ENCODE results near the gene ACAD9. TPM values are rescaled to one million over a fixed set of nuclear protein-coding genes. Genes with fewer than 3 reads are reported as not detected.
"Not testable (repeated sequence)": the region's sequence is repeated elsewhere in the genome, so short reads cannot be mapped to it uniquely, and the experiment has no call there.

ACAD9 gene
- 10 to 100 TPM; 45.1 to 91.5 (median 54.3) TPM for total RNA-seq
- 37.1 TPM for total RNA-seq (2013)
- 52.6 to 123 (median 70.6) reads per million in 29 experiments for total RNA-seq

GRCh38 chr3:128879125-128879969 is at the start of gene ACAD9:
ACAD9 (plus strand) TSS chr3:128879620; CDS start chr3:128879692, 72 bp downstream.
- under 1% methylated on average over 60 of the region's 65 CpGs for WGBS (ENCODE audit: insufficient coverage)
- Histone ChIP-seq H3K27me3 (replicated peaks in 1 of 2; ENCODE audit: control insufficient read depth in 2 of 2, extremely low read depth in 1 of 2, insufficient read depth in 2 of 2, low read length in 1 of 2) (no peaks in the 10 kb centered on the region), H3K36me3 (ENCODE audit: control insufficient read depth in 2 of 2, extremely low read depth in 1 of 2, insufficient read depth in 1 of 2, low read length in 1 of 2) (peaks cover 3 to 19% of the 10 kb centered on the region in 2 donors), H3K27ac (ENCODE audit: low read length) (peak within 1 kb of the TSS; percentile 96), H3K9me3 (no peaks in the 10 kb centered on the region), H3K4me3 (ENCODE audit: control insufficient read depth in 1 of 2, extremely low read depth in 1 of 2, low read length in 1 of 2) (peak within 1 kb of the TSS; percentile 67 to 97), H3K4me1 (ENCODE audit: control insufficient read depth in 1 of 2, extremely low read depth in 1 of 2, insufficient read depth in 2 of 2, low read length in 2 of 2) (peaks cover 17 to 60% of the 10 kb centered on the region in 2 experiments)
- CTCF ChIA-PET: interaction anchor here (0.5 to 2.6 kb wide), 16 partner anchors 11 to 283 kb away, joined by 3 to 15 read pairs (median 3); no protein-coding TSS in a partner anchor
- H3K36me3 Mint-ChIP-seq: peaks cover 14% of the 10 kb centered on the region
- no peaks in the 10 kb centered on the region for H3K9me3 Mint-ChIP-seq
- peaks cover 70 to 80% (median 70%) of the 10 kb centered on the region in 3 donors for H3K4me1 Mint-ChIP-seq
- DNase-seq (peak; percentile 90 to 98 (median 93)), ATAC-seq (replicated peaks in 1 of 4) (peak; percentile 91 to 94 (median 94))
- no peaks in the 10 kb centered on the region for H3K27me3 Mint-ChIP-seq
- POLR2A ChIA-PET: interaction anchor here (0.6 to 1.4 kb wide), 7 partner anchors 14 to 1881 kb away, joined by 3 to 5 read pairs (median 3); partner anchors contain the start of gene MBD4 (in 1 of the 2)
- H3K4me3 Mint-ChIP-seq: peak within 1 kb of the TSS; percentile 71 to 90 (median 83)
- peak within 1 kb of the TSS; percentile 90 to 97 for H3K27ac Mint-ChIP-seq

GRCh38 chr3:128829925-128830625 is 49.3 kb upstream of the ACAD9 start:
- ATAC-seq (replicated peaks in 1 of 4); H3K27ac ChIP-seq (ENCODE audit: low read length); H3K36me3 ChIP-seq (ENCODE audit: control insufficient read depth in 2 of 2, extremely low read depth in 1 of 2, insufficient read depth in 1 of 2, low read length in 1 of 2); H3K27me3 ChIP-seq (replicated peaks in 1 of 2; ENCODE audit: control insufficient read depth in 2 of 2, extremely low read depth in 1 of 2, insufficient read depth in 2 of 2, low read length in 1 of 2); H3K4me1 ChIP-seq (ENCODE audit: control insufficient read depth in 1 of 2, extremely low read depth in 1 of 2, insufficient read depth in 2 of 2, low read length in 2 of 2); H3K27ac Mint-ChIP-seq; CTCF ChIA-PET; H3K27me3 Mint-ChIP-seq; H3K9me3 Mint-ChIP-seq; H3K36me3 Mint-ChIP-seq; H3K4me3 Mint-ChIP-seq; H3K9me3 ChIP-seq; H3K4me1 Mint-ChIP-seq; H3K4me3 ChIP-seq (ENCODE audit: control insufficient read depth in 1 of 2, extremely low read depth in 1 of 2, low read length in 1 of 2); DNase-seq: not testable (repeated sequence)
- WGBS (ENCODE audit: insufficient coverage): 89% methylated on average over 3 of the region's 7 CpGs
- POLR2A ChIA-PET: interaction anchor here in 1 of 2 donors (0.6 kb wide), 1 partner anchor 58 kb away, joined by 3 read pairs; no protein-coding TSS in a partner anchor

GRCh38 chr3:128830762-128831161 is 48.7 kb upstream of the ACAD9 start:
- POLR2A ChIA-PET: not testable (repeated sequence)

GRCh38 chr3:128832979-128833378 is 46.4 kb upstream of the ACAD9 start:
- DNase-seq; H3K27ac ChIP-seq (ENCODE audit: low read length); ATAC-seq (replicated peaks in 1 of 4); H3K4me1 Mint-ChIP-seq; H3K27me3 Mint-ChIP-seq; H3K27ac Mint-ChIP-seq; H3K27me3 ChIP-seq (replicated peaks in 1 of 2; ENCODE audit: control insufficient read depth in 2 of 2, extremely low read depth in 1 of 2, insufficient read depth in 2 of 2, low read length in 1 of 2); H3K36me3 Mint-ChIP-seq; H3K9me3 ChIP-seq; POLR2A ChIA-PET; H3K4me1 ChIP-seq (ENCODE audit: control insufficient read depth in 1 of 2, extremely low read depth in 1 of 2, insufficient read depth in 2 of 2, low read length in 2 of 2); H3K9me3 Mint-ChIP-seq; H3K36me3 ChIP-seq (ENCODE audit: control insufficient read depth in 2 of 2, extremely low read depth in 1 of 2, insufficient read depth in 1 of 2, low read length in 1 of 2); CTCF ChIA-PET; H3K4me3 ChIP-seq (ENCODE audit: control insufficient read depth in 1 of 2, extremely low read depth in 1 of 2, low read length in 1 of 2); H3K4me3 Mint-ChIP-seq: not testable (repeated sequence)
- WGBS (ENCODE audit: insufficient coverage): 85% methylated on average over 3 of the region's 5 CpGs

More at GRCh38 chr3:128830762-128831161, 48.7 kb upstream of the ACAD9 start:
- H3K27ac ChIP-seq (ENCODE audit: low read length); H3K36me3 ChIP-seq (ENCODE audit: control insufficient read depth in 2 of 2, extremely low read depth in 1 of 2, insufficient read depth in 1 of 2, low read length in 1 of 2); H3K9me3 ChIP-seq; H3K4me1 ChIP-seq (ENCODE audit: control insufficient read depth in 1 of 2, extremely low read depth in 1 of 2, insufficient read depth in 2 of 2, low read length in 2 of 2); CTCF ChIA-PET; H3K4me3 Mint-ChIP-seq; ATAC-seq (replicated peaks in 1 of 4); DNase-seq; H3K27ac Mint-ChIP-seq; H3K4me3 ChIP-seq (ENCODE audit: control insufficient read depth in 1 of 2, extremely low read depth in 1 of 2, low read length in 1 of 2); H3K27me3 ChIP-seq (replicated peaks in 1 of 2; ENCODE audit: control insufficient read depth in 2 of 2, extremely low read depth in 1 of 2, insufficient read depth in 2 of 2, low read length in 1 of 2); H3K36me3 Mint-ChIP-seq; H3K4me1 Mint-ChIP-seq; H3K9me3 Mint-ChIP-seq; H3K27me3 Mint-ChIP-seq: not testable (repeated sequence)
- WGBS (ENCODE audit: insufficient coverage): 82% methylated on average over 5 of the region's 5 CpGs

- Histone ChIP-seq H3K4me1 (ENCODE audit: control insufficient read depth in 1 of 2, extremely low read depth in 1 of 2, insufficient read depth in 2 of 2, low read length in 2 of 2) (no peaks in the 10 kb centered on the region), H3K4me3 (ENCODE audit: control insufficient read depth in 1 of 2, extremely low read depth in 1 of 2, low read length in 1 of 2) (no peak overlapping the region), H3K27me3 (replicated peaks in 1 of 2; ENCODE audit: control insufficient read depth in 2 of 2, extremely low read depth in 1 of 2, insufficient read depth in 2 of 2, low read length in 1 of 2) (peaks cover 0 to 3% of the 10 kb centered on the region in 2 experiments), H3K27ac (ENCODE audit: low read length) (no peak overlapping the region), H3K9me3 (no peaks in the 10 kb centered on the region), H3K36me3 (ENCODE audit: control insufficient read depth in 2 of 2, extremely low read depth in 1 of 2, insufficient read depth in 1 of 2, low read length in 1 of 2) (no peaks in the 10 kb centered on the region)
- no peak for DNase-seq
- CTCF ChIA-PET: no interaction called here
- Mint-ChIP-seq H3K27me3 (no peaks in the 10 kb centered on the region), H3K4me1 (no peaks in the 10 kb centered on the region), H3K36me3 (no peaks in the 10 kb centered on the region), H3K27ac (no peak overlapping the region), H3K9me3 (no peaks in the 10 kb centered on the region), H3K4me3 (no peak overlapping the region)
- 100% methylated on average over 1 of the region's 4 CpGs for WGBS (ENCODE audit: insufficient coverage)
- no peak for ATAC-seq (replicated peaks in 1 of 4)
- POLR2A ChIA-PET: no interaction called here
Measured at GRCh38 chr3:128835096-128835495, 44.3 kb upstream of the ACAD9 start.

- DNase-seq (no peak), ATAC-seq (replicated peaks in 1 of 4) (no peak)
- ChIA-PET POLR2A (no interaction called here), CTCF (no interaction called here)
- Mint-ChIP-seq H3K27me3 (no peaks in the 10 kb centered on the region), H3K4me1 (peaks cover 13 to 17% (median 14%) of the 10 kb centered on the region in 3 donors), H3K9me3 (no peaks in the 10 kb centered on the region), H3K4me3 (no peak overlapping the region), H3K27ac (no peak overlapping the region), H3K36me3 (no peaks in the 10 kb centered on the region)
- 100% methylated on average over 1 of the region's 10 CpGs for WGBS (ENCODE audit: insufficient coverage)
- no peaks in the 10 kb centered on the region for H3K27me3 ChIP-seq (replicated peaks in 1 of 2; ENCODE audit: control insufficient read depth in 2 of 2, extremely low read depth in 1 of 2, insufficient read depth in 2 of 2, low read length in 1 of 2)
- no peaks in the 10 kb centered on the region for H3K9me3 ChIP-seq
- no peak overlapping the region for H3K4me3 ChIP-seq (ENCODE audit: control insufficient read depth in 1 of 2, extremely low read depth in 1 of 2, low read length in 1 of 2)
- H3K27ac ChIP-seq (ENCODE audit: low read length): no peak overlapping the region
- H3K36me3 ChIP-seq (ENCODE audit: control insufficient read depth in 2 of 2, extremely low read depth in 1 of 2, insufficient read depth in 1 of 2, low read length in 1 of 2): no peaks in the 10 kb centered on the region
- peaks cover 3 to 17% of the 10 kb centered on the region in 2 experiments for H3K4me1 ChIP-seq (ENCODE audit: control insufficient read depth in 1 of 2, extremely low read depth in 1 of 2, insufficient read depth in 2 of 2, low read length in 2 of 2)
Measured at GRCh38 chr3:128841926-128842920, 37.2 kb upstream of the ACAD9 start.

Data from T-cell (primary cell).